8988T (cell line): Measurements from ENCODE around the gene STEAP2.
"Not testable (repeated sequence)": the region's sequence is repeated elsewhere in the genome, so short reads cannot be mapped to it uniquely, and the experiment has no call there.

Experiments
- DNase-seq: peaks from one replicate; pipeline ENCODE4 v3.0.0; 2011

Gene STEAP2

DNA sequence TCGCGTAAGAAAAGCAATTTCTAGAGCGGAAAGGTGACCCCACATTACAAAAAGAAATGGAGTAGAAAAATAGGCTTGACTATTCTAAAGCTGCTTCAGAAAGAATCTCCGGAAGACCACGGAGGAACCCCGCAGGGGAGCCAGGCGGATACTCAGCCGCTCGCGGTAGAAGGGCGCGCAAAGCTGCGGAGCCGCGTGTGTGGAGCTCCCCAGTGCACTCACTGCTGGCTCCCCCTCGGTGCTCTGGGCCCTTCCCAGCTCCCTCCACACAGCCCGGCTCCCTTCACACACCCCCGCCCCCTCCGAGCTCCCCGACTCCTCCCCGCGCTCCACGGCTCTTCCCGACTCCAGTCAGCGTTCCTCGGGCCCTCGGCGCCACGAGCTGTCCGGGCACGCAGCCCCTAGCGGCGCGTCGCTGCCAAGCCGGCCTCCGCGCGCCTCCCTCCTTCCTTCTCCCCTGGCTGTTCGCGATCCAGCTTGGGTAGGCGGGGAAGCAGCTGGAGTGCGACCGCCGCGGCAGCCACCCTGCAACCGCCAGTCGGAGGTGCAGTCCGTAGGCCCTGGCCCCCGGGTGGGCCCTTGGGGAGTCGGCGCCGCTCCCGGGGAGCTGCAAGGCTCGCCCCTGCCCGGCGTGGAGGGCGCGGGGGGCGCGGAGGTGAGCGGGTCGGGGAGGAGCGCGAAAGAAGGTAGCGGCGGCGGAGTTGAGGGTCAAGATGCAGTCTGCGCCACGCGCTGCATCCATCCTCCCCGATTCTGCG is at the start of gene STEAP2:
Gene STEAP2, plus strand, starts transcription at position 350 of the 758 bp plus-strand sequence. CDS start 13,343 bp downstream, outside the sequence.
- peak; percentile 46 for DNase-seq

DNA sequence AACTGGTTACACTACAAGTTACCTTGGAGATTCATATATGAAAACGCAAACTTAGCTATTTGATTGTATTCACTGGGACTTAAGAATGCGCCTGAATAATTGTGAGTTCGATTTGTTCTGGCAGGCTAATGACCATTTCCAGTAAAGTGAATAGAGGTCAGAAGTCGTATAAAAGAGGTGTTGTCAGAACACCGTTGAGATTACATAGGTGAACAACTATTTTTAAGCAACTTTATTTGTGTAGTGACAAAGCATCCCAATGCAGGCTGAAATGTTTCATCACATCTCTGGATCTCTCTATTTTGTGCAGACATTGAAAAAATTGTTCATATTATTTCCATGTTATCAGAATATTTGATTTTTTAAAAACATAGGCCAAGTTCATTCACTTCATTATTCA is 48.0 kb upstream of the STEAP2 start:
- DNase-seq, result no peak

DNA sequence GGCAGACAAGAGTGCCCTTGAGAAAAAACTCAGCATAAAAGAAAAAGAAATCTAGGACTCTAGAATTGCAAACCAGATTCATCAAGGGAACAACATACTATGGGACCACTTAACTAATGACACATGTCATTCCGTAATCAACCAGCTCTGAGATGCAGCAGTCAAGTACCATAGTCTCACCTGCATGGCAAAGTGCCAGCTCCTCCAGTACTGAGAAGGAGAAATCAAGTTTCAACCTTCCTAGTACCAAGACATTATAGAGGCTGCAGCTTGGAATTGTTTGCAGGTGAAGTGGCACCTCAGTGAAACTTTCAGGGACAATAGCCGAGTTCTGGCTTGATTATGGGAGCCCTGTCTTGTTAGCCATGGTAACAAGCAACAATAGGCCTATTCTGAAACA is 45.8 kb upstream of the STEAP2 start:
- no peak for DNase-seq

DNA sequence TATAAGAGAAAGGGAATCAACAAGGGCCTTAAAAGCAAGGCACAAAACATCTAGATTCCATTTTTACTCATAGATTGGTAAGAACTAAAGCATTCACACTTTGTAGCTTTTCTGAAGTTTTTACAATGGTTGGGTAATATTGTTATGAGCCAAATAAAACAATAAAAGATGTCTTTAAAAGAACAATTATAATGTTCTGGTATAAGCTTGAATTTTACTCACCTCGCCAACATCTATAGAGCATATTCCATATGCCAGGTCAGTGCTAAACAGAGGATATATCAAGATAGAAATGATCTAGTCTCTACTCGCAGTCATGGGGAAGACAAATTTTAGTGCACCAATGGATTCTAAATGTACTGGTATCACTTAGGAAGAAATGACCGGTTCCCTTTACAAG is 45.4 kb upstream of the STEAP2 start:
- DNase-seq, result no peak

DNA sequence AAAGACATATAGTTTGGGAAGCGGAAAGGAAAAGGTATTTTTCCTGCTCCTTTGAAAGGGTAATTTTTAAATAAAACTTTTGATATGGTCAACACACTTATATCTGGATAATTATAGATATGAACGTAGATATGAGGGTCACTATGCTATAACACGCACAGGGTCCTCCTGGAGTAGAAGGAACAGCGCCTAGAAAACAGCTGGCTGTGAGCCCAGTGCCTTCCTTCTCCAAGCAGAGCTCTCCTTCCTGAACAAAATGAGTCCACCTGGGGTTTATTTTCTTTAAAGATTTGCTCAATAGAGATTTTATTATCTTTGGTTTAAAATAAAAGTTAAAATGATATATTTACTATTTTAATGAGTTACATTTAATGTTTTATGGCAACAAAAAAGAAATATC is 44.2 kb upstream of the STEAP2 start:
- no peak for DNase-seq

DNA sequence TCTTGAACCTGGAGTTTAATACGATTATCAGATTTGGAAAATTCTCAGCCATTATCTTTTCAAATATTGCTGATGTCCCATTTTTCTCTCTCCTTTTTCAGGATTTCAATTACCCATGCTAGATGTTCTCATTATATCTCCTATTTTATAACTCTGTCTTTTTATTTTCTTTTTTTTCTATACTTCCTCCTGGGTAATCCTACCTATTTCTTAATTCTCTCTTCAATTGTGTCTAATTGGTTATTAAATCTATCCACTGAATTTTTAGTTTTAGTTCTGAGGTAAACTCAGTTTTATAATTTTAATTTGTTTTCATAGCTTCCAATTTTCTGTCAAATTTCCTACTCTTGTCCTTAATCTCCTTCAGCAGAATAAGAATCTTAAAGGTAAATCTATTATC is 41.6 kb upstream of the STEAP2 start:
- DNase-seq, result no peak

DNA sequence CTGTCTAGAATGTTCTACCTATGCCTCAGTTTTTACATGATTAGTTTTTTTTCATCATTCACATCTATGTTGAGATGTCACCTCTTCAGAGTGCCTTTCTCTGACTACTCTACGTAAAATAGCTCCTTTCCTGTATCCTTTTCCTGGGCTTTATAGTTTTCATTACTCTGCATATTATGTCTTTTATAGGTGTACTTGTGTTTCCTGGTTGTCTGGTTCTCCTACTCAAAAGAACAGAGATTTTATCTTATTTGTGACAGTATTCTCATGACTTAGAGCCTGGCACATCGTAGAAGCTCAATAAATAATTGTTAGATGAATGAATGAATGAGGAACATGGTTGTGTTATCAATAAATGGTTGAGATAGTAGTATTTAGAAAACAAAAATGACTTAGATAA is 39.4 kb upstream of the STEAP2 start:
- no peak for DNase-seq

DNA sequence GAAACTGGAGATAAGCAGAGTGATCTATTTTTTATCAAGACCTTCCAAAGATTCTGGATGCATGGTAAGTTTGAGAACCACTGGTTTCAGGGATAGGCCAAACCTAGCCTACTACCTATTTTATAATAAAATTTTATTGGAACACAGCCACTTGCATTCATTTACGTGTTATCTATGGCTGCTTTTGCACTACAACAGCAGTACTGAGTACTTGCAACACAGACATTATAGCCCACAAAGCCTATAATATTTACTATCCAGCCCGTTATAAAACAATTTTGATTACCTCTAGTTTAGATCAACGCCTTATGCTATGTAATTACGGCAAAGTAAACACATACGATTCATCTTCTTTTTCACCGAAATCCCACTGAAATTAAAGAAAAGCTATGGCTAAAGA is 38.9 kb upstream of the STEAP2 start:
- no peak for DNase-seq

DNA sequence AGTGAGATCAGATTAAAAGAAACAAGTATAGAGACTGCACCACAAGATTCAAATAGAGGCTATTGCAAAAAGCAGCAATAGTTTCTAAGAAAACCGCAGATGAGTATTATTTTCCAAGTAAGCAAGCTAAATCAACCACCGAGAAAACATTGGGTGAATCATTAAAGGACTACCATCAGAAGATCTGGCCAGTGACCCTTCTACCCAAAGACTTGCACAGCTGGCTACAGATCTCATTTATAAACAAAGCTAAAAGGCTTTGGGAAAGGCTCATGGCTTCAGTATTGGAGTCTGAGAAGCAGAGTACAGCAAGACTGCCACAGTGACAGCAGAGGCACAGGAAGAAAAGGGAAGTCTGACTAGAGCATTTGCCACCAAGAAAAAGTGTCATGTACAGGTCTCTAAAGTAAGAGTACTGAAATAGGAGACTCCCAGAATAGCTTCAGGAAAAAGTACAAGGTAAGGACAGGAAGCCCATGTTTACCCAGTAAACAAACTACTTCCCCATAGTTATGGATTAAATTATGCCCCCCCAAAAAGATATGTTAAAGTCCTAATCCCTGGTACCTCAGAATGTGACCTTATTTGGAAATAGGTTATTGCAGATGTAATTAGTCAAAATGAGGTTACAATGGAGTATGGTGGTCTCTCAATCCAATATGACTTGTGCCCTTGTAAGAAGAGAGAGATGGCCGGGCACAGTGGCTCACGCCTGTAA is 38.3 kb upstream of the STEAP2 start:
- DNase-seq, result no peak

DNA sequence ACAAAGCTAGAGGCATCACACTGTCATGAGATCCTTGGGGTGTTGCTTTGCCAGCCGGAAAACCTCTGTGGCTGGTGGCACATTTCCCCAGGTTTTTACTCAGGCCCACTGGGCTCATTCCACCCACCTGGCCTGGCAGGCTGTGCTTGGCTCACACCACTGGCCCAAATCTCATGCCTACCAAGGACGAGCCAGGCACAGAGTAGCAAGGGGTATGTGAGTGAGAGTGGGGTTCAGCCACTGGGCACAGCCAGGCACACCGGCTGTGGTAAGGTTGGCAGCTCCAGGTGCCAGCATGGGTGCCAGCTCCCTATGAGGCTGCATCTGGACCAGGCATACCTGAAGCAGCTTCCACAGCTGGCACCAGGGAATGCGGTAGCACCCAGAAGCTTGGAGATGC is 35.9 kb upstream of the STEAP2 start:
- DNase-seq, result no peak

DNA sequence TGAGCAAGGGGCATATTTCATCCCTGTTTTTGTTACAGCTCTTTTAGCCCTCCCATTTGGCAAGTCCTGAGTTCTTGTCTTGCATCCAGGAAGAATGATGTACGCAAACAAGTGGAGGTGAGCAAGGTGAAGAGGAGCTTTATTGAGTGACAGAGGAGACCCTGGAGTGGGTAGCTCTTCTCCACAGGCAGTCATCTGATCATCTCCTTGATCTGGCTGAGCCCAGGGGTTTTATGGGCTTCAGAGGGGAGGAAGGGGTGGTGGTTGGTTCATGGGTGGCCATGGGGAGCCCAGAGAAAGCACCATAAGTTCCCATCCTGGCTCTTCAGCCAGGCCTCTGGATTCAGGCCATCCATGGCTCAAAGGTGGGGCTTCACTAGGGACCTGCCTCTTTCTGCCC is 35.3 kb upstream of the STEAP2 start:
- DNase-seq, result no peak

DNA sequence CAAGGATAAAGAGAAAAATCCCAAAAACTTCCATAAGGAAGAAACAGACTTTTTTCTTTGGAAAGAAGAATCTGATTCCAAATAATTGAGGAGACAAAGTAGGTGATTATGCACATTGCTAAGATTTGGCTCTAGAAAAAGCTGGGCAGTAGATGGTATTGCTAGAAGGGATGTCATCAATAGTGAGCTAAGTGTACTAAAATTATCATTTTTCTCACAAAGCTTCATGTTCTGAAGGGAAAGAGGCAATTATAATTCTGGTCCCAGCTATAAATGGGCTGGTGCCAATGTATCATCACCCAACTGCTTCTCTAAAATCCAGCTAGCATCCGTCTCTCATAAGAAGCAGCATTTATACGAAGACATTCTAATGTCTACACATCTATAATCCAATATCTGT is 33.4 kb upstream of the STEAP2 start:
- no peak for DNase-seq

DNA sequence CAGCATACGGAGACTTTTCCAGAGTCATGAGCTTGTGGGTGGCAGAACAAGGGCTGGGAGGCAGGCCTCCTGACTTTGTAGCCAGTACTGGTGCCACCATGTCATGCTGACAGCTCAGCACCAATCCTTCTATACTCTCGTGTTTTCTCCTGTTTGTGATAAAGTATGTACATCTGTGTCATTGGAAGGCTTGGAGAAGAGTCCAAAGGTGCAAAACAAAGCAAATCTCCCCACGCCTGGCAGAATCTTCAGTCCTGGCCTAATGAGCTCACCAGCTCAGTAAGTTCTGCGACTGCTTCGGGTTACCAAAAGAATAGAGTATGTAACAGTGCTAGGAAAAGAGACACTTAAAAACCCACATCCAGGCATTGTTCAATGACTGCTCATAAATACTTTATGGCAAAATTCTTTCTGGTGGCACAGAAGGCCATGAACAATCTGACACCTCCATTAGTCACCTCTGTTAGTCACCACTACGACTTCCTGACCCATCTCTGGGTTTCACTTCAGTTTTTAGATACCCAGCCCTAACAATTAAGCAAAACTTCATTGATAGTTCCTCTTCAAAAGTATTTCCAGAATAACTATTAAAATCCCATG is 32.8 kb upstream of the STEAP2 start:
- no peak for DNase-seq

DNA sequence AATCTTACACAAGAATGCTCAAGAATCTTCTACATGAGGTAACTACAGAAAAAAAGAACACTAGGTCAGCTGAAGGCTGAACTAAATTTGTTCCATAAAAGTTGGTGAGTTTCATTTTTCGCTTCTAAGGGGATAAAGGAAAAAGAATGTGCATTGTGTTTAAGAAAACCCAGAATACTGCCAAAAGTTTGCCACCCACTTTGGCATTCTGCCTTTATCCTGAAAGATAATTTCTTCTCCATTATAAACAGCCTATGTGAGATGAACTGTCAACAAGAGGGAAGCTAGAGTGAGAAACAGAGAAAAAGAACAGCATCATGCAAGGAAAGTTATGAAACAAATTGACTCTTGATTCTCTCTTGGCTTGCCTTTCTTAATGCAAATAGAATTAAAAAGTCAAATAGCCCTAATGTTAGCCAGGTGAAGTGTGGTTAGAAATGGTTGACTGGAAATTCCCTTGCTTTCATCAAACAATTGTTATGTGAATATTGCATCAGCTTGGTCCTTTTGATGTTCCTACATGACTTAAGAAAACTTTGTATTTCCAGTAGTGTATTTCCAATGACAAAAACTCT is 31.4 kb upstream of the STEAP2 start:
- no peak for DNase-seq

DNA sequence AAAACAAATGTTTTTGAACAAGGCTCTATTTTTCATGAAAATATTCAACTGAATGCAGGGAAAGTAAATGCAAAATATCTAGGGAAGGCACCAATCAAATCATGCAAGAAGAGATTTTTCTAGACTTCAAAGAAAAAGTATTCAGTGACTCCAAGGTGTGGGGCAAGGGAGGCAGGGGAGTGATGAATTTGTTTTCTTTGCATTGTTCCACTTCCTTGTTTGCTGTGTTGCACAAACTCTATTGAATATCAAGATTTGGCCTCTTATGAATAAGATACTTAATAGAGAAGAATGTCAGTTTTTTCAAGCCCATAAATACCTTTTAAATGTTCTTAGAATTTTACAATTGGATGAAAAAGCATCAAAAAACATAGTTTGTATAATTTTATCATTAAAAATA is 30.9 kb upstream of the STEAP2 start:
- DNase-seq, result no peak

DNA sequence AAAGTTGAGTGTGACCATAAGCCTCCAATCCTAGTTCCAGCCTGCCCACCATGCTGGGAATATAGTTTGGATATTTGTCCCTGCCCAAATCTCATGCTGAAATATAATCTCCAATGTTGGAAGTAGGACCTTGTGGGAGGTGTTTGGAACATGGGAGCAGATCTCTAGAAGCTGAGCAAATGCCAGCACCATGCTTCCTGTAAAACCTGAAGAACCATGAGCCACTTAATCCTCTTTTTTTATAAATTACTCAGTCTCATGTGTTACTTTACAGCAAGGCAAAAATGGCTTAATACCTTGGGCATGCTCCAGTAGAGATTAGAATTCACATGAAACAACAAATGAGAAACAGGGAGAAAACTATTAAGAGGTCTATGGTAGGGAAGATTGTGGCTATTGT is 30.1 kb upstream of the STEAP2 start:
- DNase-seq, result no peak

DNA sequence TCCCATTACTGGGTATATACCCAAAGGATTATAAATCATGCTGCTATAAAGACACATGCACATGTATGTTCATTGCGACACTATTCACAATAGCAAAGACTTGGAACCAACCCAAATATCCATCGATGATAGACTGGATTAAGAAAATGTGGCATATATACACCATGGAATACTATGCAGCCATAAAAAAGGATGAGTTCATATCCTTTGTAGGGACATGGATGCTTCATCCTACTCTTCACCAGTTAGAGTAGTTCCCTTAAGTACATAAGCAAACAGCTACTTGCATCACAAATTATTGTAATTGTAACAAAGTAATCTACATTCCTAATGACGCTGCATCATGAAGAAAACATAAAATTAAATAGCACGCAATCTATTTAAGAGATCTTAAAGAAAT is 25.2 kb upstream of the STEAP2 start:
- DNase-seq, result not testable (repeated sequence)

DNA sequence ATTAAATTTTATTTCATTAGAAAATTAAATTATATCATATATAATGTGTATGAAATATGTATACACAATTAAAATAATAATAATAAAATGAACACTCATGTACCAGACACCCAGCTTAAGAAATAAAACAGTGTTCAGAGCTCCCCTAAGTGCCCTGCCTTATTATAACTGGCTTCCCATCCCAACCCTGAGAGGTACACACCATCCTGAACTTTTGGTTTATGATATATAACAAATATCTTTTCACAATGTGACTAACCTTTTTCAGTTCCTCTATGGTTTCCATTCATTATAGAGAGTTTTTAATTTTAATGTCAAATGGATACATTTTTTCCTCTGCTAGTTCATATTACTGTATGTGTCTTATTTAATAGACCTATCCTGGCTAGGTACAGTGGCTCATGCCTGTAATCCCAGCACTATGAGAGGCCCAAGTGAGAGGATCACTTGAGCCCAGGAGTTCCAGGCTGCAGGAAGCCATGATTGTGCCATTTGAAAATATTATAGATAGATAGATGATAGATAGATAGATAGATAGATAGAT is 24.0 kb upstream of the STEAP2 start:
- DNase-seq, result no peak

DNA sequence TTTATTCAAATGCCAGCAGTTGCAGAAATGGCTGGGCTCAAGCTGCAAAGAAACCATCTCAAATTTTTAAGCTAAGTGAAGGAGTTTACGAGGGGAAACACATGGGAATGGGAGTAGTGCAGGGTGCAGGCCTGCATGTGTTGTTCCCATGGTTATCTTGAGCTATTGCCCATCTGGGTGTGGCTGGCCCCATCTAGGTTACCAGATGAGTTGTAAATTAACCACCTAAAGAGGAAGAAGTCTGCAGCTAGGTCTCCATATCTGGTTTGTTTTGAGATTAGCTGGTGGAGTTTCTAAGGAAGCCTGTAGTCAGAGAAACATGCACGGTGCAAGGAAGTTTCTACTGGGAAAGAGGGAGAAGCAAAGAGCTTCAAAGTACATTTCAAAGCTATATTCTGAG is 23.3 kb upstream of the STEAP2 start:
- no peak for DNase-seq

DNA sequence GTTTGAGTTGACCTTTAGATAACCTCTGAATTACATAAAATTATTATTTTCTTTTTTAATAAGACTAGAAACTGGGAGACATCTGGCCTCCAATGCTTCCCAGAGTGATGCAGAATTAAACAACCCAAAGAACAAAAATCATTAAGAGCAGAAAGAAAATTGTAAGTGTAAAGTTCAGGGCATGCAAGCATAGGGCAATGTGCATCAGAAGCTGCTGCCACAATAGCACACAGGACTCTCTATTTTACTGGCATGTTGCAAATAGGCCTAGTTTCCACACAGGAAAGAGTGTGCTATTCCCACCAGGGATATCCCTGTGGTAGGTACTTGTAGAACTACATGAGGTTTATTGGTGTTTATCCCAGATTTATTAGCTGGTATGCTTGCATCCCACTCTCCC is 20.5 kb upstream of the STEAP2 start:
- DNase-seq, result no peak

DNA sequence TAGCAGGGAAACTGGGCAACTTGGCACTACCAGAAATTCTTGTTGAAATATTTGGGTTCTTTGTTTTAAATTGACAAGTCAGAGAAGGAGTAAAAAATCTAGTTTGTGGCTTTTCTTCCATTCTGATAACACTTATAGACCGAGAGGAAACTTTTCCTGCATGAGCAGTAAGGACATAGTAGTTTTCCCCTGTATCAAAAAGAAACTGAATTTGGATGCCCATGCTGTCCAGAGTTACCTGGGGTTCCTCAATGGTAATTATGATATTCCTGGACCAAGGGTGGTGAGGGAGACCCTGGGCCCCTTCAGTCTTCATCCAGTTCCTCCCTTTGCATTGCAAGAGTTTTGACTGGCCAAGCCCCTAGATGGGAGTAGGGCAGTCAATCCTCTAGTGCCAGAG is 19.9 kb upstream of the STEAP2 start:
- no peak for DNase-seq

DNA sequence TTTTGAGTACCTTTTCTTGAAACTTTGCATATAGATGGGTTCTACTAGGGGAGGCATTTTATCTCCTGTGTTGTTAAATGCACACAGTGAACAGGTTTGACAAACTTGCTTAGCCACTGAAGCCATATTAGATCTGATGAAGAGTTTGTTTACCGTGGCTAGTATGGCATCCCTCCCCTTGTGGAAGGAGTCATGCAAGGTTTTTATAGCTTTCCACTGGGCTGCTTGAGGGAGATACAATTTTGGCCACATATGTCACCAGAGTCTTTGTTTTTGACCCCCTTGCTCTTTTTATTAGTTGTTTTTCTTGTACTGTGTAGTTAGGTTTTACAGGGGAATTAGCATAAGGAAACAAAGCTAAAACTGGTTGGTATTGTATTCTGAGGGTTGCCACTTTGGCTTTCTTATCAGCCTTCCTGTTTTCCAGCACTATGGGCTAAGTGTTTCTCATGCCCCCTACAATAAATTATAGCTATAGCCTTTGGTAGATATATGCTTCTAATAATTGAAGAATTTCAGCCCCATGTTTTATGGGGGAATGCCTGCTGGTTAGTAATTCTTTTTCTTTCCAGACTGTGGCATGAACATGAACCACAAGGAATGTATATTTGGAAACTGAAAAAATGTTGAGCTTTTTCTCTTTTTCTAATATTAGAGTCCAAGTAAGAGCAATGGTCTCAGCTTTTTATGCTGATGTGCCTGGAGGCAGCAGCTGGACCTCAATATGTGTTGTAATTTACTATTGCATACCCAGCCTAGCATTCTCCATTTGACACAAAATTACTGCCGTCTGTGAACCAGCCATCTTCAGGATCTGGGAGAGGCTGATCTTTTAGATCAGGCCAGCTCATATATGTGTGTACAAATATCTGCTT is 18.4 kb upstream of the STEAP2 start:
- no peak for DNase-seq
